Measurements from ENCODE around the gene GPRC5D.

The GPRC5D gene

DNA sequence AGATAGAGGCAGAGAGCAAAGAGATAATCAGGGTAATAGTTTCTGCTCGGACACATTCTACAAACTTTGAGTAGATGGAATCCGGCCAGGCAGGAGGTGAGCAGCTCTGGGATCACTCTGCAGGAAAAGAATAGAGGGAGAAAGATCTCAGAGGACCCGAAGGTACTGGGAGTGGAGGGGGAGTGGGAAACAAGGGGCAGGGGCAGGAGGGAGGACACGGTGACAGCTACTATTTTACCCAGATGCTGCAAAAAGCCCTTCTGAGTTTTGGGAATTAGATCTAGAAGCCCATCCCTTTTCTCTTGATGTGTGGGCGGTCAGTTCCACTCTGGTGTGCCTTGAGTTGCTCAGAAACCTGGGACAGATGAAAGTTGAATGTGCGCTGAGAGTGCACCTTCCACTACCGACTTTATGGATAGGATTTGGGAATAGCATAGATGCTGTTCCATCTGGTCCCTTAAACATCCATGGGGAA, 60.1 kb downstream of the GPRC5D start:
- H3K4me1 ChIP-seq (ENCODE audit: control insufficient read depth in 1 of 2, insufficient read depth in 2 of 2, low read length in 2 of 2): peaks cover 7 to 20% of the 10 kb centered on the region in 2 donors
- peak overlapping the region; percentile 65 for H3K27ac ChIP-seq (ENCODE audit: low read depth, low read length)
- peak overlapping the region; percentile 68 to 90 for H3K9ac ChIP-seq (ENCODE audit: low read depth in 1 of 2, low read length in 2 of 2)
- H3K9me3 ChIP-seq (ENCODE audit: control insufficient read depth in 1 of 2, low read length in 2 of 2): no peaks in the 10 kb centered on the region
- H3K4me3 ChIP-seq (ENCODE audit: low read depth in 1 of 2, low read length in 2 of 2): peak overlapping the region; percentile 78 to 84
- H3K27me3 ChIP-seq (ENCODE audit: control insufficient read depth in 1 of 2, insufficient read depth in 2 of 2, low read length in 2 of 2): no peaks in the 10 kb centered on the region
- H3K36me3 ChIP-seq (ENCODE audit: control insufficient read depth in 1 of 2, insufficient read depth in 2 of 2, low read length in 2 of 2): no peaks in the 10 kb centered on the region

DNA sequence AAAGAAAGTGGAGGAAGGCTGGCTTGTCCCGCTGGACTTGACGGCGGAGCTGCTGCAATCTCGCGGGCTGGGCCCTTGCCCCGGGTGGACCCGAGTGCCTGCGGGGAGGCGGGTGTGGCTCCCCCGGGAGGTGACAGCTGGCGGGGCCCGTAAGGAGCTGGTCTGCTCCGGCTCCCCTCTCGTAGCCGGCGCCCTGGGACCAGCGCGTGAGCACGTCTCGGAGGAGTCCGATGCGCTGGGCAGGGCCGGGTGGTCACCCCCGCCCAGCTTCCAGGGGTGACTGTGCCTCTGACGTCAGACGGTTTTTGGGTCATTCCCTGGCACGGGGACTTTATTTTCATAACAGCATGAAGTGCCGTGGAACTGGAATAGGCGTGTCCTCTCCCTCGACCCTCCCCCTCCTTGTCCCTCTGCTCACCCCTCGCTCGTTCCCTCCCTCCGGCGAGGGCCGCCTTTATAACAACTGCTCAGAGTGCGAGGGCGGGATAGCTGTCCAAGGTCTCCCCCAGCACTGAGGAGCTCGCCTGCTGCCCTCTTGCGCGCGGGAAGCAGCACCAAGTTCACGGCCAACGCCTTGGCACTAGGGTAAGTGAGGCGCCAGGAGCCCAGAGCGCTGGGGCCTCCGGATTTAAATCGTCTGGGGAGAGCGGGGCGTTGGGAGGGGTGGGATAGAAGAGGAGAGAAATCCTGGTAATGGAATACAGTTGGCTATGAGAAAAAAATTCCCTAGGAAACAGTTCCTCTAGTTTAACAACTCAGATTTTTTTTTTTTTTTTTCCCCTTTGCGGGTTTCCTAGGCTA, 60.7 kb downstream of the GPRC5D start, which contains the start of gene GPRC5A:
GPRC5A (plus strand) TSS at position 483 of the 801 bp plus-strand sequence. CDS start 16,688 bp downstream, outside the sequence.
- Histone ChIP-seq H3K9ac (ENCODE audit: low read depth in 1 of 2, low read length in 2 of 2) (peak within 1 kb of the TSS; percentile 68 to 90), H3K27ac (ENCODE audit: low read depth, low read length) (peak within 1 kb of the TSS; percentile 78), H3K4me3 (ENCODE audit: low read depth in 1 of 2, low read length in 2 of 2) (peak within 1 kb of the TSS; percentile 78 to 84), H3K27me3 (ENCODE audit: control insufficient read depth in 1 of 2, insufficient read depth in 2 of 2, low read length in 2 of 2) (no peaks in the 10 kb centered on the region), H3K4me1 (ENCODE audit: control insufficient read depth in 1 of 2, insufficient read depth in 2 of 2, low read length in 2 of 2) (peaks cover 7 to 20% of the 10 kb centered on the region in 2 donors), H3K9me3 (ENCODE audit: control insufficient read depth in 1 of 2, low read length in 2 of 2) (no peaks in the 10 kb centered on the region), H3K36me3 (ENCODE audit: control insufficient read depth in 1 of 2, insufficient read depth in 2 of 2, low read length in 2 of 2) (no peaks in the 10 kb centered on the region)
